AG04450 (cell line): ENCODE data around the gene SYDE1. TPM values are rescaled to one million over a fixed set of nuclear protein-coding genes. Genes with fewer than 3 reads are reported as not detected.

Experiments used
- CTCF ChIA-PET: fragments of 300-600, 350-600 bp; formaldehyde crosslinking; extraction: SDS; loops from one replicate; lab custom pipeline; 2022; ENCODE audit warnings: antibody characterized with exemption, inconsistent platforms; lab: Charles Lee
- POLR2A ChIA-PET: fragments of 350-600 bp; formaldehyde crosslinking; extraction: SDS; loops from one replicate; lab custom pipeline; 2021; ENCODE audit warnings: antibody characterized with exemption, inconsistent platforms; lab: Yijun Ruan, JAX
- DNase-seq: peaks from one replicate; pipeline ENCODE4 v3.0.0-alpha.2; 2011; ENCODE audit warnings: low read depth, low spot score
- H3K27ac ChIP-seq: one replicate; pipeline ENCODE4 v1.5.1; 2012; ENCODE audit warnings: low read depth, low read length, control low read depth
- H3K27me3 ChIP-seq: one replicate; pipeline ENCODE4 v1.6.0; 2012; ENCODE audit warnings: low read length; ENCODE audit not compliant: control insufficient read depth, insufficient read depth
- H3K4me3 ChIP-seq: 2 replicates; pipeline ENCODE4 v1.5.1; 2011; ENCODE audit warnings: mild to moderate bottlenecking, low read depth, low read length, control low read depth
- H3K9me3 ChIP-seq: 2 replicates; pipeline ENCODE4 v1.5.1; 2012; ENCODE audit warnings: low read length; ENCODE audit not compliant: control insufficient read depth, insufficient read depth
- polyA plus RNA-seq: library from polyadenylated mRNA; depleted of rRNA; stranded (reverse); fragments of >200 nt; gene quantifications from 2 replicates; pipeline ENCODE4 v1.2.3, GENCODE V29; 2011; rRNA removed
- small RNA-seq: library from RNA; depleted of rRNA; stranded (forward); fragments of <200 nt; gene quantifications from one replicate; pipeline ENCODE3, GENCODE V24; 2012; ENCODE audit warnings: low read depth; ENCODE audit not compliant: insufficient read length
- TF ChIP-seq, protein P1 (sequence below): IDR thresholded peaks from 2 replicates; pipeline ENCODE4 v1.5.1; 2011; ENCODE audit warnings: low read depth, low read length, control low read depth, inconsistent platforms

Gene SYDE1
- polyA plus RNA-seq, 1 experiment = 30.3 TPM

DNA sequence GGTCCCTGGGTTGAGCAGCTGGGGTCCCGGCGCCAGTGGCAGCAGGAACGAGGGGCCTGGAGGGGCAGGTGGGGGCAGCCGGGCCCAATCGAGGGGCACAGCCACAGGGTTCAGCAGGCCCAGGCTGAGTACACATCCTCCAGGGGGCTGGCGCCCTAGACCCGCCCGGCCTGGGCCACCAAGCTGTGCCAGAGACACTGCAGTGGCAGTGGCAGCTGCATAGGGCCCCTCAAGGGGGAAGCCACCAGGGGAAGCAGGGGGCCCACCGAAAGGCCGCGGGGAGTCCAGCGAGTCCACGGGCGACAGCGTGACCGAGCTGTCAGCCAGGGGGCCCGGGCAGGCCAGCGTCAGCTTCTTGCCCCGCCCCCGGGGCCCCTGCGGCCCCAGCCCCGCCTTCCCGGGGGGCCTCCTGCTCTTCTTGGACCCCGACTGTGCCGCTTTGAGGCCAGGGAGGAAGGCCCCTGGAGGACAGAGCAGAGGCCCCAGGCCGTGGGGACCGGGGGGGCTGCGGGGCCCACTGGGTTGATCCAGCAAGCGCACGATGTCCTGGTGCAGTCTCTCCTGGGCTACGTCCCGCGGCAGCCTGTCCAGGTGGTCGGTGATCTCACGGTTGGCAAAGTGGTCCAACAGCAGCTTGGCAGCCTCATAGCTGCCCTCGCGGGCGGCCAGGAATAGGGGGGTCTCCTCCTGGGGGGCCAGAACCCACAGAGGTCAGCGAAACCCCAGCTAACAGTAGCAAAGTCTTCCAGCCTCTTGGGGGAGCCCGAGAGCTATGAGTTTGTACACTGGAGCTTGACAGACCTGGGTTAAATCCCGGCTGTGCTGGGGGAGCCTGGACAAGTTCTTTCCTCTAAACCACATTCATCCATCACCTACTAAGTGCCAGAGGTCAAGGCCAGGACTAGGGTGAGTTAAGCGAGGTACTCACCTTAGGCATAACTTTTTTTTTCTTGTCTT, 54.1 kb downstream of the SYDE1 start:
- DNase-seq = no peak
- ChIA-PET CTCF (interaction anchor here (0.6 to 1.1 kb wide), 4 partner anchors 25 to 377 kb away, joined by 3 to 8 read pairs (median 4); partner anchors contain the start of gene AKAP8L), POLR2A (interaction anchor here (0.6 kb wide), 1 partner anchor 31 kb away, joined by 3 read pairs; no protein-coding TSS in a partner anchor)
- no peak overlapping the region for H3K4me3 ChIP-seq
- TF ChIP-seq, protein P1, sequence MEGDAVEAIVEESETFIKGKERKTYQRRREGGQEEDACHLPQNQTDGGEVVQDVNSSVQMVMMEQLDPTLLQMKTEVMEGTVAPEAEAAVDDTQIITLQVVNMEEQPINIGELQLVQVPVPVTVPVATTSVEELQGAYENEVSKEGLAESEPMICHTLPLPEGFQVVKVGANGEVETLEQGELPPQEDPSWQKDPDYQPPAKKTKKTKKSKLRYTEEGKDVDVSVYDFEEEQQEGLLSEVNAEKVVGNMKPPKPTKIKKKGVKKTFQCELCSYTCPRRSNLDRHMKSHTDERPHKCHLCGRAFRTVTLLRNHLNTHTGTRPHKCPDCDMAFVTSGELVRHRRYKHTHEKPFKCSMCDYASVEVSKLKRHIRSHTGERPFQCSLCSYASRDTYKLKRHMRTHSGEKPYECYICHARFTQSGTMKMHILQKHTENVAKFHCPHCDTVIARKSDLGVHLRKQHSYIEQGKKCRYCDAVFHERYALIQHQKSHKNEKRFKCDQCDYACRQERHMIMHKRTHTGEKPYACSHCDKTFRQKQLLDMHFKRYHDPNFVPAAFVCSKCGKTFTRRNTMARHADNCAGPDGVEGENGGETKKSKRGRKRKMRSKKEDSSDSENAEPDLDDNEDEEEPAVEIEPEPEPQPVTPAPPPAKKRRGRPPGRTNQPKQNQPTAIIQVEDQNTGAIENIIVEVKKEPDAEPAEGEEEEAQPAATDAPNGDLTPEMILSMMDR = peak; percentile 48
- no peaks in the 10 kb centered on the region for H3K27me3 ChIP-seq
- H3K9me3 ChIP-seq = peaks cover 36% of the 10 kb centered on the region
- no peak overlapping the region for H3K27ac ChIP-seq

Small RNA genes within 50 kb of the gene (small RNA-seq; reads per million reads assigned to genes)
- gene RNU6-782P = not detected

Other genes starting within 250 kb of the SYDE1 start
- gene OR7A17, start 221.3 kb upstream of the SYDE1 start, polyA plus RNA-seq = not detected in 2 replicates
- not detected in 2 replicates for gene OR7C2, start 165.9 kb upstream of the SYDE1 start, polyA plus RNA-seq
- gene SLC1A6, start 127.5 kb upstream of the SYDE1 start, polyA plus RNA-seq = not detected in 2 replicates
- gene CASP14, start 57.9 kb upstream of the SYDE1 start, polyA plus RNA-seq = not detected in 2 replicates
- not detected in 2 replicates for gene OR1I1, start 25.2 kb upstream of the SYDE1 start, polyA plus RNA-seq
- gene NOTCH3, start 93.6 kb downstream of the SYDE1 start, polyA plus RNA-seq = 8.8 and 10.5 TPM in 2 replicates
- not detected in 2 replicates for gene EPHX3, start 125.0 kb downstream of the SYDE1 start, polyA plus RNA-seq
- 7.8 and 11.5 TPM in 2 replicates for gene BRD4, start 225.1 kb downstream of the SYDE1 start, polyA plus RNA-seq